Stimulated activated CD4-positive, alpha-beta T cell treated with anti-CD3 and anti-CD28 coated beads, TNF-alpha, amount 100 ng/mL, for 24 hours (primary cell): ENCODE measurements around the gene SLC39A11.

Experiments
- DNase-seq, 3 experiments: peaks; one replicate each; pipeline ENCODE4 v3.0.0-alpha.2; 2020; ENCODE audit warnings: low read depth in 3 of 3

Gene SLC39A11

GRCh38 chr17:73043686-73044581 is 48.6 kb downstream of the SLC39A11 start:
- DNase-seq: no peak

DNA sequence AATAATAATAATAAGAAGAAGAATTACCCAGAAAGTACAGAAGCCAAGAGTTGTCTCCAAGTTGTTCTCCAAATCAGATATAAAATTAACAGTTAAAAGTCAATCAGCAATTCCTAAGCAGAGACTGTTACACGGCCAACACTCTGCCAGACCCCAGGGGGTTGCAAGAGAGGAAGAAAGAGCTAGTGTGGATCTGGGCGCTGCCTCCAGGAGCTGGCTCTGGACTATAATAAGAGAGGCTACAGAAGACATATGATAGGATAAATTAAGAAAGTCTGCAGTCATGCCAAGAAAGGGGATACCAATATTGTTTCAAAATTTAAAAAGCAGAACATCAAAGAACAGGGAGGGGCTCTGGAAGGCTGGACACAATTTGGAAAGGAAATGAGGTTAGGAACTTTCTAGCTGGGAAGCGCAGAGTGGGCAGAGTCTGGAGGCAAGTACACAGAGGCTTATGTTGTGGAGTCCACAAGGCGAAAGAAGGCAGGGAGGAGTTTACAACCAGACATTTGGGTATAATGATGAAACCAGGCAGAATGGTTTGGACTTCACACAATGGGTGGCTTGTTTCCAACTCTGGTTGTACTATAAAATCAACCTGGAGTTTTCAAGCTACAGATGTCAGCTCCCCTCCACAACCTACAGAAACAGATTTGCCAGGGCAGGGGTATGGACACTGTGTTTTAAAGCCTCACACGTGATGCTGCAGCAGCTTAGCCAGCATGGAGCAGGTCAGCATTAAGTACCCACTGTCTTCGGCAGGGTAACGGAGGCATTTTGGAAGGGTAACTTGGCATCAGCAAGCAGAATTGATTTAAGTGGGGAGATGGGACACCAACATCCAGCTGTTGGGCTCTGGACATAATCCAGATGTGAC is 49.4 kb downstream of the SLC39A11 start:
- no peak for DNase-seq

DNA sequence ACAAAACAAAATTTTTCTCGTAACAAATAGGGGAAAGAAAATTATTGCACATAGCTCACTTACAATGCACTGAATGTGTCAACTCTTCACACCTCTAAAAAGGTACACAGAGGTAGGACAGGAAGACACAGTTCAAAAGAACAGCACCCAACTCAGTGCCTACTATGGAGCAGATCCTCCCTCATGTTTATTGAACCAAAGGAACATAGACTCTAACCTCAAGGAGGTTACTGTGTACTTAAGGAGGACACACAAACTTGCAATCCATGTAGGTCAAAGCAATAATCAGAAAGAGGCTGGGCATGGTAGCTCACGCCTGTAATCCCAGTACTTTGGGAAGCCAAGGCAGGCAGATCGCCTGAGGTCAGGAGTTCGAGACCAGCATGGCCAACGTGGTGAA is 50.3 kb downstream of the SLC39A11 start:
- no peak for DNase-seq

DNA sequence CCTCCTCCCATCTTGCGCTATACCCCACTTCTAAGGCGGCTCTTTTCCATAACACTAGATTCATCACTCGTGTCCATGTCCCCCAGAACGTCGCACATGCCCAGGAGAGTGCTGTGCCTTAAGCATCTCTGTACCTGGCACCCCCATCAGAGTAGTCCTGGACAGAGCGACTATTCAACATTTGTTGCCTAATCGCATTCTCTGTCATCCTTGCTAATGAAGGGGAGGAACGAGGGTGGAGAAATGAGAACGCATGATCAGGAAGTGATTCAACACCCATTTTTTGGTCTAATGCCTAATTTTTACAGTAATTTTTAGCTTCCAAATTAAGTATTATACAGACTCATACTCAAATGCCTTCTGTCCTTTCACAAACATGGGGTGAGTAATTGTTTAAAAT is 53.2 kb downstream of the SLC39A11 start:
- DNase-seq: no peak

GRCh38 chr17:73031472-73031871 is 61.0 kb downstream of the SLC39A11 start:
- no peak for DNase-seq

GRCh38 chr17:73030995-73031394 is 61.5 kb downstream of the SLC39A11 start:
- DNase-seq: no peak

DNA sequence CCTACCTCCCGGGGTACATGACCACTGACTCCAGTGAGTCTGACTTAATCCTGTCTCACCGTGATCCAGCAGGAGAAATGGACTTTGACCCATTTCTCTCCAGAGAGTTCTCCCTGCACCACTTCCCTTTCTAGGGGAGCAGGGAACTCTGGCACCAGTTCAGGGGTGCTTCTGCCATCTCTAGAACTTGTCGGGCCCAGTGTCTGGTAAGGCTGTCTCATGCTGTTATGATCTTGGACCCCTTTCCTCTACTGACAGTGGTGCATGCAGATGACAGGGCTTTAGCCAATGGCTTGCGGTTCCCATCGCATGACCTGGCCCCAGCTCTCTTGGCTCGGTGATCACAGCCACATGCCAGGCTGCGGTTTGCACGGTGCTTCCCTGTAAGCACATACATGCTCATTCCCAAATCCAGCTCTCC is 62.0 kb downstream of the SLC39A11 start:
- DNase-seq: no peak

DNA sequence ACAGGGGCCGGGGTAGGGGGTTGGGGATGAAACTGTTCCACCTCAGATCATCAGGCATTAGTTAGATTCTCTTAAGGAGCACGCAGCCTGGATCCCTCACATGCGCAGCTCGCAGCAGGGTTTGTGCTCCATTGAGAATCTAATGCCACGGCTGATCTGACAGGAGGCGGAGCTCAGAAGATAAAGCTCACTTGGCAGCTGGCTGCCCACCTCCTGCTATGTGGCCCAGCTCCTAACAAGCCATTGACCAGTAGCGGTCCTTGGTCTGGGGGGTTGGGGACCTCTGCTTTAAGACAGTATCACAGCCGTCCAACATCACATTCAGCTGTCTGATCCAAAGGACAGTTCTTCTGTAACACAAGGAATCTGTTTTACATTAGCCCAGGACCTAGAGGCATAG is 62.5 kb downstream of the SLC39A11 start:
- DNase-seq: no peak

GRCh38 chr17:73029021-73029420 is 63.5 kb downstream of the SLC39A11 start:
- DNase-seq: no peak

- no peak for DNase-seq
Measured at GRCh38 chr17:73028299-73028755, 64.2 kb downstream of the SLC39A11 start.

- DNase-seq: no peak
Measured at GRCh38 chr17:73027130-73027741, 65.3 kb downstream of the SLC39A11 start.

DNA sequence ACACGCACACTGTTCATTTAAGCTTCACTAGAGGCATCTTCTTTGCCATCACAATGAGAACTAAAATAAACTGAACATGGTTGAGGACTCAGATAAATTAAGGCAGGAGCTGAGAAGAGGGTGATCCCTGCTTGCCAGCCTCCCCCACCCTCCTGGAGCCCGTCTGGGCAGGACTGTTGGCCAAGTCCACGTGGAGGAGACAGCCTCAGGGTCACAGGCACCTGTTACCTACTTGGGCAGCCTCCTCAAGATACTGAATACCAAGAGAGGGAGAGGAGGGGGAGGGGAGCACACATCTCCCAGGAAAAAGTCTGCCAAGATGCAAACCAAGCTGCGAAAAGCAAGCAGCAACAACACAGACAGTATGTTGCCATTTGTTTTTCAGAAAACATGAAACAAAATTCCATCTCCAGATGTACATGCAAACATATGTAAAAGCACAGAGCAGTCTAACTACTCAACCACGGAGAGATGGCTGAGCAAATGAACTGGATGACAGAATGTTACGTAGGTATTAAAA is 67.4 kb downstream of the SLC39A11 start:
- no peak for DNase-seq

- DNase-seq: no peak
Measured at GRCh38 chr17:73023759-73024158, 68.7 kb downstream of the SLC39A11 start.

GRCh38 chr17:73022694-73023093 is 69.8 kb downstream of the SLC39A11 start:
- DNase-seq: no peak

- no peak for DNase-seq
Measured at GRCh38 chr17:73021771-73022170, 70.7 kb downstream of the SLC39A11 start.

GRCh38 chr17:73020110-73020509 is 72.4 kb downstream of the SLC39A11 start:
- DNase-seq: no peak

DNA sequence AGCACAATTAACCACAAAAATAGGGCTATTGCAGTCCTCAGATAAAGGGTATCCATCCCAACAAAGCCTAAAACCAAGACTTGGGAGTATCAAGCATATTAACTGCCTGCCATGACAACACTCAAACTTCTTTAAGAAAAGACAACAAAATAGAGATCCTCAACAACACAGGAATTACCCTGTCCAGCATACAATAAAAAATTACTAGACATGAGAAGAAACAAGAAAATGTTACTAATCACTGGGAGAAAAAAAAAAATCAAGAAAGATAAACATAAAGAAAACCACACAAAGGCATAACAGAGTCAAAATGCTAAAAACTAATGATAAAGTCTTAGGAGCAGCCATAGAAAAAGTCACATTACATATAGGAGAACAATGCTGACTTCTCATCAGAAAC is 73.9 kb downstream of the SLC39A11 start:
- no peak for DNase-seq

- no peak for DNase-seq
Measured at GRCh38 chr17:73017658-73018057, 74.8 kb downstream of the SLC39A11 start.

GRCh38 chr17:73015722-73016276 is 76.7 kb downstream of the SLC39A11 start:
- DNase-seq: no peak

DNA sequence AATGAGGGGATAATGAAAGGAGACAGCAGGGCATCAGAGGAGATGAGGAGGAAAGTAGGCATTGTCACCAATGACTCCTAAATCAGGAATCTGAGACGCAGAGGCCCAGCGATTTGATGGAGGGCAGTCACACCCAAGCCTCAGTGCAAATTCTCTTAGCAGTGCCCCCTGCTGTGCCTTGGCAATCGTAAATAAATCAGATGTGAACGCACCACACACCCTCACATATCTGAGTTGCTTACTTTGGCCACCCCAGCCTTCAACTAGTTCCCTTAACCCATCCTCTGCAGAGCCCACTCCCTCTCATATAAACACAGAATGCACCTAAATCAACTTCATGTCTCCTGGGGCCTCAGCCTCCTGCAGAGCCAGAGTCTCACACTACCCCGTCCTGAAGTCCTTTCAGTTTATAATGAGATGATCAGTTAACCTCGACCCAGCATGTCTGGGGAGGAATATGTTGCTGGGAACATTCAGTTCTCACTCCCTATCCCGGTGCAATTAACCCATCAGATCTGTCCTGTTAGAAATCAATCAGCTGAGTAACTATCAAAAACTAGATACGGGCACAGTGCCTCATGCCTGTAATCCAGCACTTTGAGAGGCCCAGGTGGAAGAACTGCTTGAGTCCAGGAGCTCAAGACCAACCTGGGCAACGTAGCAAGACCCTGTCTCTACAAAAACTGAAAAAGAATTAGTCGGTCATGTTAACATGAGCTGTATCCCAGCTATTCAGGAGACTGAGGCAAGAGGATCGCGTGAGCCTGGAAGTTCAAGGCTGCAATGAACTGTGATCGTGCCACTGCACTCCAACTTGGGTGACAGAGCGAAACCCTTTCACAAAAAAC is 78.4 kb downstream of the SLC39A11 start:
- DNase-seq: no peak

GRCh38 chr17:73013301-73013700 is 79.2 kb downstream of the SLC39A11 start:
- DNase-seq: no peak
